ENCODE results near the gene CUX1.

DNA sequence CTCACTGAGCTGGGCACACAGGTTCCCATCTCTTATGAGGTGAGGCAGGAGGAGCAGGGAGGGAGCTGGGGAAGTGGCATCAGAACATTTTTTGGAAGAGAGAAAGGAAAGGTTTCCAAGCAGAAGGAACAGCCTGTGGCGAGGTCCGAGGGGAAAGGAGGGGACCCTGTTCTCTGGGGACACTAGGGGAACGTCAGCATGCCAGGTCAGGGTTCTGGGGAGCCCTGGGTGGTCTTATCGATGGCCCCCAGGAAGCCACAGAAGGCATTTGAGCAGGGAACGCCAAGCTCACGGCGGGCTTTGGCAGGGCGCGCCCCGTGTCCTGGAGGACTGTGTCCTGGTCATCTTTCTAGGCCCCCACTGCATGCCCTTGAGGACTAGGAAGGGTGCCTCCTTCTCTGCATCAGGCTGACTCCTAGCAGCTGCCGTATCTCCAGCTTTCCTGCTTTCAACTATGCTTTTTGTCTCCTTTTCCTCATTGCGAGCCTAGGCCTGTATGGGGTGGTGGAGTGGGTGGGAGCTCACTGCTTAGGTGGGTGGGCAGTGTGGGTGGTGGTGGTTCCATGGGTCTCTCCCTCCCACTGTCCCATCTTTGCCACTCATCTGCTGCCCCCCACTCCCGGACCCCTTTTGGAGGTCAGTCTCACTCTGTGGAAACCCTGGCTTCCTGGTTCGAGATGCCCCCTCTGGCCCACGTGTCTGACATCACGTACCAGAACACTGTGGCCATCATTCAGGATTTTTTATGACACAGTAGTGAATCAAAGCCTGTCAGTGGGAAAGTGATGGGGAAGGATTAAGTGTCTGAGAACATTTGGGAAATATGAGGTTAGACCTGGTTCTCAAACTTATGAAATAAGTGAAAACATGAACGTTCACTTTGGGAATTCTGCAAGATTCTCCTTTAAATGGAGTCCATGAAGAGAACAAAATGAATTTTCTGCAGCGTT lies 89.1 kb downstream of the CUX1 start:
- TF ChIP-seq, protein P1, sequence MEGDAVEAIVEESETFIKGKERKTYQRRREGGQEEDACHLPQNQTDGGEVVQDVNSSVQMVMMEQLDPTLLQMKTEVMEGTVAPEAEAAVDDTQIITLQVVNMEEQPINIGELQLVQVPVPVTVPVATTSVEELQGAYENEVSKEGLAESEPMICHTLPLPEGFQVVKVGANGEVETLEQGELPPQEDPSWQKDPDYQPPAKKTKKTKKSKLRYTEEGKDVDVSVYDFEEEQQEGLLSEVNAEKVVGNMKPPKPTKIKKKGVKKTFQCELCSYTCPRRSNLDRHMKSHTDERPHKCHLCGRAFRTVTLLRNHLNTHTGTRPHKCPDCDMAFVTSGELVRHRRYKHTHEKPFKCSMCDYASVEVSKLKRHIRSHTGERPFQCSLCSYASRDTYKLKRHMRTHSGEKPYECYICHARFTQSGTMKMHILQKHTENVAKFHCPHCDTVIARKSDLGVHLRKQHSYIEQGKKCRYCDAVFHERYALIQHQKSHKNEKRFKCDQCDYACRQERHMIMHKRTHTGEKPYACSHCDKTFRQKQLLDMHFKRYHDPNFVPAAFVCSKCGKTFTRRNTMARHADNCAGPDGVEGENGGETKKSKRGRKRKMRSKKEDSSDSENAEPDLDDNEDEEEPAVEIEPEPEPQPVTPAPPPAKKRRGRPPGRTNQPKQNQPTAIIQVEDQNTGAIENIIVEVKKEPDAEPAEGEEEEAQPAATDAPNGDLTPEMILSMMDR (IDR thresholded peaks at IDR 0.05): no peak
- no peak for TF ChIP-seq EZH2 (IDR thresholded peaks at IDR 0.05; ENCODE audit: borderline replicate concordance, insufficient read depth, low read depth, low read length, poor library complexity, severe bottlenecking)
